Lower leg skin (tissue), 4 donors: ENCODE measurements around the gene TPM1. TPM values are rescaled to one million over a fixed set of nuclear protein-coding genes. Genes with fewer than 3 reads are reported as not detected.

ENCODE experiments used
- DNase-seq, 2 donors: peaks; one replicate each; pipeline ENCODE4 v3.0.0-alpha.2; 2019; ENCODE audit warnings: low spot score in 2 of 2
- H3K4me3 ChIP-seq: fragments of 200-600 bp; sonication (generic); 2 replicates; pipeline ENCODE4 v1.5.1; 2017; ENCODE audit warnings: mild to moderate bottlenecking, low read depth; ENCODE audit not compliant: poor library complexity, severe bottlenecking
- POLR2A ChIP-seq, 2 donors: fragments of 450-650 bp; IDR thresholded peaks; one replicate each; pipeline ENCODE4 v1.6.1; 2016 to 2017; ENCODE audit warnings: antibody characterized with exemption in 2 of 2, mild to moderate bottlenecking in 1 of 2, moderate library complexity in 1 of 2
- WGBS, 2 donors: methylation state at CpG; one replicate each; pipeline ENCODE4 v1.1.5; 2018; 5-methylcytosine and 5-hydroxymethylcytosine counted together
- intact Hi-C: fragments of 100-400 bp; cut with DNase I; formaldehyde crosslinking; loops from one replicate; pipeline ENCODE4 v1.15.0; 2023; ENCODE audit warnings: low total_unique reads
- total RNA-seq, 4 donors: library from RNA; depleted of rRNA; stranded (reverse); fragments of >200 nt; gene quantifications; one replicate each; pipeline ENCODE4 v1.1.0, GENCODE V29; 2016
- TF ChIP-seq, protein P1 (sequence below), 3 donors: fragments of 450-650 bp; IDR thresholded peaks; one replicate each; pipeline ENCODE4 v1.5.1; 2016; ENCODE audit warnings: antibody characterized with exemption in 3 of 3, mild to moderate bottlenecking in 3 of 3, moderate library complexity in 2 of 3

The TPM1 gene
- total RNA-seq, 4 donors from 2014 or later, result 67.6 to 193 (median 95.9) TPM

DNA sequence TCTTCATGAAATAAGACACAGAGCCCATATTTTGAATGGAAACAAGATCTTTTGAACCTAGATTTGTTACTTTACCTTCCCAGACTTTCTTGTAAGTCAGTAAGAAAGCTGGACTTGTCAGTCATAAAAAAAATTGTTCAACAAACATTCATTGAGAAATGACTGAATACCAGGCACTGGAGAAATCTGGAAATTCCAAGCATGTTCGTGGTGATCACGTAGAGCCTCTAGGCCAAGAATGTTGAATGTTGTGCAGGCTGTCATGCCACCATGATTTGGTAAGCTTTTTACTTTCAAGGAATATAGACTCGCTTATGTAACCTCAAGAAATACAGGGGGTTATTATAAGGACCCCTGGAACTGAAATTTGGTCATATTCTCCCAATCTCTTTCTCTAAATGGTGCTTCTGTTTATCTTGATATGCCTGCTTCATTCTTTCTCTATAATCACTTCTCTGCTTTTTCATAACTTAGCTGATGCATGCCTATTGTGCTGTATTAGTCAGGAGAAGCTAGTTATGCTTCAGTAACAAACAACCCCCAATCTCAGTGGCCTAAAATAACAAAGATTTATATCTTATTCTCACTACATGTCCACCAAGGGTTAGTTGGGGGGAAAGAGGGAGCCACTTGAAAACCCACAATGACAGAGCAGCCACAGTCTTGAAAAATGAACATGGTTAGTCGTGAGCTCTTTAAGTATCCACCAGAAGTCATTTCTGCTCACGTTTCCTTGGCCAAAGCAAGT is 3.4 kb upstream of the TPM1 start:
- DNase-seq, result no peak
- H3K4me3 ChIP-seq, result no peak overlapping the region
- TF ChIP-seq, protein P1, sequence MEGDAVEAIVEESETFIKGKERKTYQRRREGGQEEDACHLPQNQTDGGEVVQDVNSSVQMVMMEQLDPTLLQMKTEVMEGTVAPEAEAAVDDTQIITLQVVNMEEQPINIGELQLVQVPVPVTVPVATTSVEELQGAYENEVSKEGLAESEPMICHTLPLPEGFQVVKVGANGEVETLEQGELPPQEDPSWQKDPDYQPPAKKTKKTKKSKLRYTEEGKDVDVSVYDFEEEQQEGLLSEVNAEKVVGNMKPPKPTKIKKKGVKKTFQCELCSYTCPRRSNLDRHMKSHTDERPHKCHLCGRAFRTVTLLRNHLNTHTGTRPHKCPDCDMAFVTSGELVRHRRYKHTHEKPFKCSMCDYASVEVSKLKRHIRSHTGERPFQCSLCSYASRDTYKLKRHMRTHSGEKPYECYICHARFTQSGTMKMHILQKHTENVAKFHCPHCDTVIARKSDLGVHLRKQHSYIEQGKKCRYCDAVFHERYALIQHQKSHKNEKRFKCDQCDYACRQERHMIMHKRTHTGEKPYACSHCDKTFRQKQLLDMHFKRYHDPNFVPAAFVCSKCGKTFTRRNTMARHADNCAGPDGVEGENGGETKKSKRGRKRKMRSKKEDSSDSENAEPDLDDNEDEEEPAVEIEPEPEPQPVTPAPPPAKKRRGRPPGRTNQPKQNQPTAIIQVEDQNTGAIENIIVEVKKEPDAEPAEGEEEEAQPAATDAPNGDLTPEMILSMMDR (IDR thresholded peaks at IDR 0.05), result no peak
- TF ChIP-seq POLR2A (IDR thresholded peaks at IDR 0.05), result no peak
- intact Hi-C loops, result no loop called here
- 79 to 81% methylated on average over 5 of the region's 5 CpGs for WGBS, 2 donors

- 90 to 94% methylated on average over 4 of the region's 4 CpGs for WGBS, 2 donors
- no peak for DNase-seq
- intact Hi-C loops, result no loop called here
- no peak for TF ChIP-seq POLR2A (IDR thresholded peaks at IDR 0.05)
- TF ChIP-seq, protein P1 (IDR thresholded peaks at IDR 0.05), result no peak
- no peak overlapping the region for H3K4me3 ChIP-seq
These were observed 2.7 kb upstream of the TPM1 start for GRCh38 chr15:63039811-63040210.

GRCh38 chr15:63040509-63040908 is 2.0 kb upstream of the TPM1 start:
- no peak for DNase-seq
- WGBS, 2 donors, result 80 to 81% methylated on average over 6 of the region's 6 CpGs
- no peak for TF ChIP-seq POLR2A (IDR thresholded peaks at IDR 0.05)
- TF ChIP-seq, protein P1 (IDR thresholded peaks at IDR 0.05), result no peak
- intact Hi-C loops, result no loop called here
- no peak overlapping the region for H3K4me3 ChIP-seq

DNA sequence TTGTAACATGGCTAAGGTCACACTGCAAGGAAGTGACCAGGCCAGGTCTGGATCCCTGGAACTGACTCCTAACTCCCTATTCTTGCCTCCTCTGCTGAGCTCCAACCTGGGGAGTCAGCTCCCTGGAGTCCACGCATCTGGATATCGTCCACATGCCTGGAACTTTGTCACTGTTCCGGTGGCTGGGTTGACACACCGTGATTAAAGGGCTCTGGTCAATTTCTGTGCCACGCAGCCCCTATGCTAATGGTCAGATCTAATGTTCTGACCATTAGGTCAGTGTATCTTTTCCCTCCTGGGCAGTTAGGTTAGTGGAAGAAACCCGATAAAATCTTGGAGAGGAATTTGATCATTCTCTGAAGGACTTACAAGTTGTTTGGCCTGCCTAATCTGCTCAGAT is 1.6 kb upstream of the TPM1 start:
- 67 to 83% methylated on average over 6 of the region's 6 CpGs for WGBS, 2 donors
- DNase-seq, result peak in 1 of 2 donors; percentile 68
- TF ChIP-seq, protein P1 (IDR thresholded peaks at IDR 0.05), result no peak
- TF ChIP-seq POLR2A (IDR thresholded peaks at IDR 0.05), result no peak
- H3K4me3 ChIP-seq, result no peak overlapping the region
- intact Hi-C loops, result no loop called here

DNA sequence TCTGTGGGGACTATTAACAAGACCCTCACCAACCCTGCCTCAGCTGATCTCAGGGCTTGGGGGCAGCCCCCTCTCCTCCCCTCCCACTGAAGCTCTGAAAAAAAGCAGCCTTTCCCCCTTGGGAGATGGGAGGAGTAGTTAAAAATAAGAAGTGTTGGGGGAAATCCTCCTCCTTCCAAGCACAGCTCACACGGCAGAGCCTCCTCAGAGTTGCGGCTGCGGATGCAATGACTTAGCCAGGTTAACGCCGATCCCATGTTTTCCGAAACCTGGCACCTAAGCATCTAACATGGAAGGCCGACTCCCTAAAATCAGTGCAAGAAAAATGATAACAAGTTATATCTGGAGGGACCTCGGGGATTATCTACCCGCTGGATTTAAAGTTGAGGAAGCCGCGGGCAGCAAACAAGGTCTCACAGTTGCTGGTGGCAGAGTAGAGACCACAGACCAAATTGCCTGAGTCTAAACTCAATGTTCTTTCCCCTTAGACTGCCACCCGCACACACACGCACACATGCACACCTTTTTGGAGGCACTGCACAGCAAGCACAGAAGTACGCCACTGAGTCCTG is 1.1 kb upstream of the TPM1 start:
- no peak for DNase-seq
- TF ChIP-seq, protein P1 (IDR thresholded peaks at IDR 0.05), result no peak
- no peak for TF ChIP-seq POLR2A (IDR thresholded peaks at IDR 0.05)
- H3K4me3 ChIP-seq, result no peak overlapping the region
- intact Hi-C loops, result no loop called here
- WGBS, 2 donors, result 74 to 78% methylated on average over 14 of the region's 14 CpGs
